HEK293 (cell line): ENCODE results near the gene APLP2.

Experiments
- CTCF ChIA-PET: fragments of 350-600 bp; formaldehyde crosslinking; extraction: SDS; loops from one replicate; lab custom pipeline; 2021; ENCODE audit warnings: antibody characterized with exemption; lab: Yijun Ruan, JAX
- POLR2A ChIA-PET: fragments of 300-600 bp; formaldehyde crosslinking; extraction: SDS; loops from one replicate; lab custom pipeline; 2020; ENCODE audit warnings: antibody characterized with exemption, inconsistent platforms; lab: Yijun Ruan, JAX
- H3K27ac ChIP-seq: fragments of 200-500 bp; sonication (Bioruptor generic); 2 replicates; pipeline ENCODE4 v1.5.1; 2014; ENCODE audit warnings: low read depth, low read length, control low read depth, inconsistent platforms; ENCODE audit errors: extremely low read depth
- H3K36me3 ChIP-seq, 2 experiments: fragments of 200-500 bp in 1 of 2; sonication (Bioruptor generic) in 1 of 2; 1 replicate in 1 of 2; 2 replicates in 1 of 2; pipeline ENCODE4 v1.5.1; 2014 to 2017; ENCODE audit warnings: inconsistent platforms in 2 of 2, low read length in 2 of 2; ENCODE audit not compliant: control insufficient read depth in 2 of 2, insufficient read depth in 1 of 2
- H3K4me1 ChIP-seq: fragments of 200-500 bp; sonication (Bioruptor generic); 2 replicates; pipeline ENCODE4 v1.5.1; 2014; ENCODE audit warnings: mild to moderate bottlenecking, low read length, inconsistent platforms; ENCODE audit not compliant: control insufficient read depth, insufficient read depth
- H3K4me3 ChIP-seq: 2 replicates; pipeline ENCODE4 v1.5.1; 2011; ENCODE audit warnings: low read depth, mild to moderate bottlenecking, control low read depth, low read length, moderate library complexity
- H3K9me3 ChIP-seq: fragments of 200-500 bp; sonication (Bioruptor generic); 2 replicates; pipeline ENCODE4 v1.5.1; 2014; ENCODE audit warnings: low read depth, low read length, inconsistent platforms; ENCODE audit not compliant: control insufficient read depth, insufficient read depth
- GLIS1 ChIP-seq: fragments of 450-650 bp; formaldehyde crosslinking; IDR thresholded peaks from 2 replicates; pipeline ENCODE4 v1.5.1; 2016; ENCODE audit warnings: missing biosample characterization, missing genetic modification characterization
- GLIS2 ChIP-seq: fragments of 450-650 bp; formaldehyde crosslinking; IDR thresholded peaks from 2 replicates; pipeline ENCODE4 v1.5.1; 2016; ENCODE audit warnings: missing biosample characterization, missing genetic modification characterization
- HOXA7 ChIP-seq: sonication (generic); formaldehyde crosslinking; IDR thresholded peaks from 2 replicates; pipeline ENCODE4 v1.8.1; 2022; ENCODE audit warnings: missing genetic modification reagents, borderline replicate concordance
- KLF16 ChIP-seq: fragments of 450-650 bp; formaldehyde crosslinking; IDR thresholded peaks from 2 replicates; pipeline ENCODE4 v1.5.1; 2017; ENCODE audit warnings: missing biosample characterization, missing genetic modification characterization
- YY1 ChIP-seq: fragments of 450-650 bp; formaldehyde crosslinking; IDR thresholded peaks from 2 replicates; pipeline ENCODE4 v1.5.1; 2018; ENCODE audit warnings: missing biosample characterization, missing genetic modification characterization
- ZBTB1 ChIP-seq: fragments of 450-650 bp; formaldehyde crosslinking; IDR thresholded peaks from 2 replicates; pipeline ENCODE4 v1.5.1; 2016; ENCODE audit warnings: missing biosample characterization, missing genetic modification characterization
- ZBTB17 ChIP-seq: fragments of 450-650 bp; formaldehyde crosslinking; IDR thresholded peaks from 2 replicates; pipeline ENCODE4 v1.5.1; 2016; ENCODE audit warnings: missing biosample characterization, missing genetic modification characterization
- ZEB2 ChIP-seq: fragments of 450-650 bp; formaldehyde crosslinking; IDR thresholded peaks from 2 replicates; pipeline ENCODE4 v1.5.1; 2016; ENCODE audit warnings: missing biosample characterization, missing genetic modification characterization
- ZFP3 ChIP-seq: fragments of 450-650 bp; formaldehyde crosslinking; IDR thresholded peaks from 2 replicates; pipeline ENCODE4 v1.5.1; 2016; ENCODE audit warnings: low read depth, missing biosample characterization, missing genetic modification characterization
- ZIC2 ChIP-seq: fragments of 450-650 bp; formaldehyde crosslinking; IDR thresholded peaks from 2 replicates; pipeline ENCODE4 v1.5.1; 2016; ENCODE audit warnings: missing biosample characterization, missing genetic modification characterization
- ZNF2 ChIP-seq: fragments of 450-650 bp; formaldehyde crosslinking; IDR thresholded peaks from 2 replicates; pipeline ENCODE4 v1.5.1; 2016; ENCODE audit warnings: missing biosample characterization, missing genetic modification characterization
- ZNF248 ChIP-seq: fragments of 450-650 bp; formaldehyde crosslinking; IDR thresholded peaks from 2 replicates; pipeline ENCODE4 v1.5.1; 2017; ENCODE audit warnings: missing biosample characterization, missing genetic modification characterization
- ZNF311 ChIP-seq: fragments of 450-650 bp; formaldehyde crosslinking; IDR thresholded peaks from 2 replicates; pipeline ENCODE4 v1.5.1; 2017; ENCODE audit warnings: missing biosample characterization, missing genetic modification characterization, borderline replicate concordance
- ZNF350 ChIP-seq: fragments of 450-650 bp; formaldehyde crosslinking; IDR thresholded peaks from 2 replicates; pipeline ENCODE4 v1.5.0; 2017; ENCODE audit warnings: missing biosample characterization, mild to moderate bottlenecking, missing genetic modification characterization
- ZNF354C ChIP-seq: fragments of 450-650 bp; formaldehyde crosslinking; IDR thresholded peaks from 2 replicates; pipeline ENCODE4 v1.5.1; 2016; ENCODE audit warnings: missing biosample characterization, missing genetic modification characterization, low read depth, borderline replicate concordance
- ZNF501 ChIP-seq: fragments of 450-650 bp; formaldehyde crosslinking; IDR thresholded peaks from 2 replicates; pipeline ENCODE4 v1.5.1; 2016; ENCODE audit warnings: missing biosample characterization, missing genetic modification characterization
- ZNF621 ChIP-seq: fragments of 450-650 bp; formaldehyde crosslinking; IDR thresholded peaks from 2 replicates; pipeline ENCODE4 v1.5.1; 2017; ENCODE audit warnings: missing biosample characterization, missing genetic modification characterization
- ZNF76 ChIP-seq: fragments of 450-650 bp; formaldehyde crosslinking; IDR thresholded peaks from 2 replicates; pipeline ENCODE4; 2016; ENCODE audit warnings: low read depth, missing biosample characterization, missing genetic modification characterization, borderline replicate concordance
- ZSCAN16 ChIP-seq: fragments of 450-650 bp; formaldehyde crosslinking; IDR thresholded peaks from 2 replicates; pipeline ENCODE4 v1.5.1; 2016; ENCODE audit warnings: missing biosample characterization, missing genetic modification characterization
- TF ChIP-seq, protein P1 (sequence below): sonication (generic); formaldehyde crosslinking; IDR thresholded peaks from 2 replicates; pipeline ENCODE4 v1.8.1; 2022; ENCODE audit warnings: mild to moderate bottlenecking, moderate library complexity, missing genetic modification reagents
- TF ChIP-seq, protein P2 (sequence below): fragments of 450-650 bp; formaldehyde crosslinking; IDR thresholded peaks from 2 replicates; pipeline ENCODE4 v1.5.1; 2016; ENCODE audit warnings: missing biosample characterization, missing genetic modification characterization
- TF ChIP-seq, protein P3 (sequence below): fragments of 450-650 bp; formaldehyde crosslinking; optimal IDR thresholded peaks from 2 replicates; pipeline ENCODE3; 2016; ENCODE audit warnings: missing biosample characterization, mild to moderate bottlenecking, missing genetic modification characterization
- TF ChIP-seq, protein P4 (sequence below): fragments of 450-650 bp; formaldehyde crosslinking; IDR thresholded peaks from 2 replicates; pipeline ENCODE4 v1.5.1; 2016; ENCODE audit warnings: missing biosample characterization, missing genetic modification characterization
- TF ChIP-seq, protein P5 (sequence below): fragments of 450-650 bp; formaldehyde crosslinking; IDR thresholded peaks from 2 replicates; pipeline ENCODE4 v1.5.1; 2016; ENCODE audit warnings: missing biosample characterization, missing genetic modification characterization

The APLP2 gene

DNA sequence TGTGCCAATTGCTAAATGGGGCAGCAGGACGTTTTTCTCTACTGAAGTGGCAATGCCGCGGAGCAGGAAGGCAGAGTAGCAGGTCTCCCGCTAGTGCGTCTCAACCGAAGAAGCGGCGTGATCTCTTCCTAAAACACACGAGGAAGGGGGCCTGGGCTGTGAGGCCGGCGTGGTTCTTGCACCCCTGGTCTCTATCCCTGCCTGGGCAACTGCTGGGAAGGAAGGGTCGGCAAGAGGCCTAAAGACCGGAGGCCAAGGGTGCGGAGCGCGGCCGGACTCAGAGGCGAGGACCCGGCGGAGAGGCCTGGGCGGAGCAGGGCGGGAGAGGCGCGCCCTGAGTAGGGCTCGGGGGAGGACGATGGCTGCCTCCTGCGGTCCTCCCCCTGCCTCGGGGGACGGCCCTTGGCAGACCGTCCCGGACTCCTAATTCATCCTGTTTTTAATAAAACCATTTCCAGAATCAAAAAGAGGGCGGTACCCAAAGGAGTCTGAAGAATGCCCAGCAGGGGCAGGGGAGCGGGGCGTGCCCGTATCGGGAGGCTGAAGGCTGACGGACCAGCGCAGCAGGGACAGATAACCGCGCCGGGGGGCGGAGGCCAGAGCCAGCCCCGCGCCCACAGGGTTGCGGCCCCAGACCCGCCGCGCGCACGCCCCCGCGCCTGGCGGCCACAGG lies 572 bp upstream of the APLP2 start (continued):
- TF ChIP-seq, protein P1, sequence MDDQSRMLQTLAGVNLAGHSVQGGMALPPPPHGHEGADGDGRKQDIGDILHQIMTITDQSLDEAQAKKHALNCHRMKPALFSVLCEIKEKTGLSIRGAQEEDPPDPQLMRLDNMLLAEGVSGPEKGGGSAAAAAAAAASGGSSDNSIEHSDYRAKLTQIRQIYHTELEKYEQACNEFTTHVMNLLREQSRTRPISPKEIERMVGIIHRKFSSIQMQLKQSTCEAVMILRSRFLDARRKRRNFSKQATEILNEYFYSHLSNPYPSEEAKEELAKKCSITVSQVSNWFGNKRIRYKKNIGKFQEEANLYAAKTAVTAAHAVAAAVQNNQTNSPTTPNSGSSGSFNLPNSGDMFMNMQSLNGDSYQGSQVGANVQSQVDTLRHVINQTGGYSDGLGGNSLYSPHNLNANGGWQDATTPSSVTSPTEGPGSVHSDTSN (CRISPR knock-in tag) = 0 out of 2 replicates have a peak, but pooled peaks have one; percentile 41
- TF ChIP-seq ZNF2 (tag by site-specific recombination) (0 out of 2 replicates have a peak, but pooled peaks have one; percentile 26), KLF16 (peak; percentile 26; the same call in 1 of the 2 replicates), ZBTB17 (tag by site-specific recombination) (no peak), ZSCAN16 (tag by site-specific recombination) (no peak), ZNF501 (tag by site-specific recombination) (0 out of 2 replicates have a peak, but pooled peaks have one; percentile 43), YY1 (tag by site-specific recombination) (peak; percentile 47; the same call in 1 of the 2 replicates)

DNA sequence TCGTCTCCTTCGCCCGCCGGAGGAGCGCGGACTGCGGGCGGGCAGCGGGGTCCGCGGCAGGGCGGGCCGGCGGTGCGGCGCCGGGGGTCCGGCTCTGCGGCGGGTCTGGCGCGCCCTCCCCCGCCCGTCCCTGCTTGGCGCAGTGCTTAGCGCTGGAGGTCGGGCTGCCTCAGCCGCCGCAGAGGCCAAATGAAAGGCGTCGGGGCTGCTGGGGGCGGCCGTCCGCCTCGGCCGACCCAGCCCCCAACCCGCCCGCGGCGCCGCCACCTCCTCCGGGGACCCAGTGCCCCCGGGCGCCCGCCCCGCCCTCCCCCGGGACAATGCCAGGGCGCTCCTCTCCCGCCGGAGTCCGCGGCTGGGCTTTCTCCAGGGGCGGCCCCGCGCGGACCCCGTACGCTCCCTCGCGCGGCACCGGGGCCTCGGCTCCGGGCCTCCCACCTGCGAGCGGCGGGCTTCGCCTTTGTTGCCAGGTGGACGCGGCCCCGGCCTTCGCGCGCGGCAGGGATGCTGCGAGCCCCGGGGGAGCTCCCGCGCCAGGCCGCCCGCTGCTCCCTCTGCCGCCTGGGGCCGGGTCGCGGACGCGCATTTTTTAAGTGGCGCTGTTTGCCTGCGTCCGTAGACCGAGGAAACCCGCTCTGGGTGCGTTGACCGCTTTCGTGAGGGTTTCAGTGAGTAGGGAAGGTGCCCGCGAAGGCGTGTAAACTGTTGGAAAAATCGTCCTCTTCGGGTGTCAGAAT lies 583 bp downstream of the APLP2 start:
- H3K9me3 ChIP-seq = no peaks in the 10 kb centered on the region
- no peaks in the 10 kb centered on the region for H3K4me1 ChIP-seq
- TF ChIP-seq HOXA7 (CRISPR knock-in tag) (no peak), ZNF354C (tag by site-specific recombination) (no peak), ZNF350 (tag by site-specific recombination) (no peak), ZEB2 (tag by site-specific recombination) (0 out of 2 replicates have a peak, but pooled peaks have one; percentile 20), ZNF621 (tag by site-specific recombination) (no peak), ZNF76 (0 out of 2 replicates have a peak, but pooled peaks have one; percentile 1), GLIS1 (peak; percentile 22; the same call in 1 of the 2 replicates), ZIC2 (peak; percentile 48), ZNF248 (tag by site-specific recombination) (no peak), ZFP3 (tag by site-specific recombination) (no peak), ZNF311 (tag by site-specific recombination) (no peak), ZBTB1 (tag by site-specific recombination) (no peak), GLIS2 (tag by site-specific recombination) (0 out of 2 replicates have a peak, but pooled peaks have one; percentile 13)
- TF ChIP-seq, protein P2, sequence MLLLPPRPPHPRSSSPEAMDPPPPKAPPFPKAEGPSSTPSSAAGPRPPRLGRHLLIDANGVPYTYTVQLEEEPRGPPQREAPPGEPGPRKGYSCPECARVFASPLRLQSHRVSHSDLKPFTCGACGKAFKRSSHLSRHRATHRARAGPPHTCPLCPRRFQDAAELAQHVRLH (tag by site-specific recombination) = no peak
- TF ChIP-seq, protein P3, sequence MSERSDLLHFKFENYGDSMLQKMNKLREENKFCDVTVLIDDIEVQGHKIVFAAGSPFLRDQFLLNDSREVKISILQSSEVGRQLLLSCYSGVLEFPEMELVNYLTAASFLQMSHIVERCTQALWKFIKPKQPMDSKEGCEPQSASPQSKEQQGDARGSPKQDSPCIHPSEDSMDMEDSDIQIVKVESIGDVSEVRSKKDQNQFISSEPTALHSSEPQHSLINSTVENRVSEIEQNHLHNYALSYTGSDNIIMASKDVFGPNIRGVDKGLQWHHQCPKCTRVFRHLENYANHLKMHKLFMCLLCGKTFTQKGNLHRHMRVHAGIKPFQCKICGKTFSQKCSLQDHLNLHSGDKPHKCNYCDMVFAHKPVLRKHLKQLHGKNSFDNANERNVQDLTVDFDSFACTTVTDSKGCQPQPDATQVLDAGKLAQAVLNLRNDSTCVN (tag by site-specific recombination) = peak; percentile 69
- TF ChIP-seq, protein P4, sequence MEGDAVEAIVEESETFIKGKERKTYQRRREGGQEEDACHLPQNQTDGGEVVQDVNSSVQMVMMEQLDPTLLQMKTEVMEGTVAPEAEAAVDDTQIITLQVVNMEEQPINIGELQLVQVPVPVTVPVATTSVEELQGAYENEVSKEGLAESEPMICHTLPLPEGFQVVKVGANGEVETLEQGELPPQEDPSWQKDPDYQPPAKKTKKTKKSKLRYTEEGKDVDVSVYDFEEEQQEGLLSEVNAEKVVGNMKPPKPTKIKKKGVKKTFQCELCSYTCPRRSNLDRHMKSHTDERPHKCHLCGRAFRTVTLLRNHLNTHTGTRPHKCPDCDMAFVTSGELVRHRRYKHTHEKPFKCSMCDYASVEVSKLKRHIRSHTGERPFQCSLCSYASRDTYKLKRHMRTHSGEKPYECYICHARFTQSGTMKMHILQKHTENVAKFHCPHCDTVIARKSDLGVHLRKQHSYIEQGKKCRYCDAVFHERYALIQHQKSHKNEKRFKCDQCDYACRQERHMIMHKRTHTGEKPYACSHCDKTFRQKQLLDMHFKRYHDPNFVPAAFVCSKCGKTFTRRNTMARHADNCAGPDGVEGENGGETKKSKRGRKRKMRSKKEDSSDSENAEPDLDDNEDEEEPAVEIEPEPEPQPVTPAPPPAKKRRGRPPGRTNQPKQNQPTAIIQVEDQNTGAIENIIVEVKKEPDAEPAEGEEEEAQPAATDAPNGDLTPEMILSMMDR (tag by site-specific recombination) = peak; percentile 31; the same call in 1 of the 2 replicates
- TF ChIP-seq, protein P5, sequence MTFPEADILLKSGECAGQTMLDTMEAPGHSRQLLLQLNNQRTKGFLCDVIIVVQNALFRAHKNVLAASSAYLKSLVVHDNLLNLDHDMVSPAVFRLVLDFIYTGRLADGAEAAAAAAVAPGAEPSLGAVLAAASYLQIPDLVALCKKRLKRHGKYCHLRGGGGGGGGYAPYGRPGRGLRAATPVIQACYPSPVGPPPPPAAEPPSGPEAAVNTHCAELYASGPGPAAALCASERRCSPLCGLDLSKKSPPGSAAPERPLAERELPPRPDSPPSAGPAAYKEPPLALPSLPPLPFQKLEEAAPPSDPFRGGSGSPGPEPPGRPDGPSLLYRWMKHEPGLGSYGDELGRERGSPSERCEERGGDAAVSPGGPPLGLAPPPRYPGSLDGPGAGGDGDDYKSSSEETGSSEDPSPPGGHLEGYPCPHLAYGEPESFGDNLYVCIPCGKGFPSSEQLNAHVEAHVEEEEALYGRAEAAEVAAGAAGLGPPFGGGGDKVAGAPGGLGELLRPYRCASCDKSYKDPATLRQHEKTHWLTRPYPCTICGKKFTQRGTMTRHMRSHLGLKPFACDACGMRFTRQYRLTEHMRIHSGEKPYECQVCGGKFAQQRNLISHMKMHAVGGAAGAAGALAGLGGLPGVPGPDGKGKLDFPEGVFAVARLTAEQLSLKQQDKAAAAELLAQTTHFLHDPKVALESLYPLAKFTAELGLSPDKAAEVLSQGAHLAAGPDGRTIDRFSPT (tag by site-specific recombination) = no peak
- peak overlapping the region; percentile 91 for H3K27ac ChIP-seq
- ChIA-PET CTCF (interaction anchor here (1.4 to 1.7 kb wide), 2 partner anchors 61 to 78 kb away, joined by 5 to 7 read pairs; no protein-coding TSS in a partner anchor), POLR2A (interaction anchor here (1.0 to 2.9 kb wide), 7 partner anchors 33 to 78 kb away, joined by 3 to 15 read pairs (median 5); partner anchors contain the start of gene PRDM10)
- peak overlapping the region; percentile 93 for H3K4me3 ChIP-seq
- H3K36me3 ChIP-seq = no peaks in the 10 kb centered on the region
